Lower leg skin (tissue), 4 donors: ENCODE results near the gene GLG1. TPM values are rescaled to one million over a fixed set of nuclear protein-coding genes. Genes with fewer than 3 reads are reported as not detected.
"Not testable (repeated sequence)": the region's sequence is repeated elsewhere in the genome, so short reads cannot be mapped to it uniquely, and the experiment has no call there.

ENCODE experiments used
- DNase-seq, 2 donors: peaks; one replicate each; pipeline ENCODE4 v3.0.0-alpha.2; 2019; ENCODE audit warnings: low spot score in 2 of 2
- H3K4me3 ChIP-seq: fragments of 200-600 bp; sonication (generic); 2 replicates; pipeline ENCODE4 v1.5.1; 2017; ENCODE audit warnings: mild to moderate bottlenecking, low read depth; ENCODE audit not compliant: poor library complexity, severe bottlenecking
- WGBS, 2 donors: methylation state at CpG; one replicate each; pipeline ENCODE4 v1.1.5; 2018; 5-methylcytosine and 5-hydroxymethylcytosine counted together
- intact Hi-C: fragments of 100-400 bp; cut with DNase I; formaldehyde crosslinking; loops from one replicate; pipeline ENCODE4 v1.15.0; 2023; ENCODE audit warnings: low total_unique reads
- total RNA-seq, 4 donors: library from RNA; depleted of rRNA; stranded (reverse); fragments of >200 nt; gene quantifications; one replicate each; pipeline ENCODE4 v1.1.0, GENCODE V29; 2016

GLG1 gene
- total RNA-seq, 4 donors from 2014 or later, result 64.7 to 113 (median 92.5) TPM

GRCh38 chr16:74398212-74398895 lies 208.6 kb downstream of the GLG1 start:
- WGBS, 2 donors, result 31 to 37% methylated on average over 4 to 13 of the region's 15 CpGs
- H3K4me3 ChIP-seq, intact Hi-C loops: not testable (repeated sequence)
- DNase-seq, result peak in 1 of 2 donors; percentile 52

Other genes with a start within 250 kb of the GLG1 start
- 10 to 100 TPM in 1 of 4 donors, 1 to 10 TPM in 2, not detected in 1; 1.6 to 11.8 (median 3.0) TPM for gene NPIPB15, start 230.8 kb downstream of the GLG1 start, total RNA-seq
- 1 to 10 TPM in 1 of 4 donors, under 1 TPM in 1, not detected in 2; 0.30 to 1.4 TPM for gene CLEC18B, start 185.6 kb downstream of the GLG1 start, total RNA-seq
- 10 to 100 TPM; 20.3 to 33.5 (median 23.0) TPM for gene RFWD3, start 59.8 kb upstream of the GLG1 start, total RNA-seq
- 1 to 10 TPM; 1.9 to 4.8 (median 3.8) TPM for gene MLKL, start 93.7 kb upstream of the GLG1 start, total RNA-seq
- gene FA2H, start 167.7 kb upstream of the GLG1 start, total RNA-seq, result 10 to 100 TPM in 1 of 4 donors, 1 to 10 TPM in 3; 4.5 to 13.7 (median 7.7) TPM